Sigmoid colon (tissue), 4 donors: Measurements from ENCODE around the gene ANO9.

Experiments
- CTCF ChIP-seq, 4 experiments: fragments of 450-650 bp in 3 of 4; fragments of 200-600 bp in 1 of 4; IDR thresholded peaks; one replicate each; pipeline ENCODE4 v1.5.1; 2016 to 2019; ENCODE audit warnings: antibody characterized with exemption in 4 of 4, mild to moderate bottlenecking in 3 of 4, moderate library complexity in 2 of 4
- EP300 ChIP-seq, 4 donors: sonication (generic); formaldehyde crosslinking; IDR thresholded peaks; one replicate each; pipeline ENCODE4 v1.6.1; 2017; ENCODE audit warnings: antibody characterized with exemption in 4 of 4
- POLR2A ChIP-seq, 2 donors: fragments of 450-650 bp; IDR thresholded peaks; one replicate each; pipeline ENCODE4 v1.6.1; 2016; ENCODE audit warnings: antibody characterized with exemption in 2 of 2, mild to moderate bottlenecking in 2 of 2, moderate library complexity in 2 of 2
- POLR2AphosphoS5 ChIP-seq, 4 donors: sonication (generic); formaldehyde crosslinking; IDR thresholded peaks; one replicate each; pipeline ENCODE4 v1.6.1; 2017; ENCODE audit warnings: antibody characterized with exemption in 4 of 4

DNA sequence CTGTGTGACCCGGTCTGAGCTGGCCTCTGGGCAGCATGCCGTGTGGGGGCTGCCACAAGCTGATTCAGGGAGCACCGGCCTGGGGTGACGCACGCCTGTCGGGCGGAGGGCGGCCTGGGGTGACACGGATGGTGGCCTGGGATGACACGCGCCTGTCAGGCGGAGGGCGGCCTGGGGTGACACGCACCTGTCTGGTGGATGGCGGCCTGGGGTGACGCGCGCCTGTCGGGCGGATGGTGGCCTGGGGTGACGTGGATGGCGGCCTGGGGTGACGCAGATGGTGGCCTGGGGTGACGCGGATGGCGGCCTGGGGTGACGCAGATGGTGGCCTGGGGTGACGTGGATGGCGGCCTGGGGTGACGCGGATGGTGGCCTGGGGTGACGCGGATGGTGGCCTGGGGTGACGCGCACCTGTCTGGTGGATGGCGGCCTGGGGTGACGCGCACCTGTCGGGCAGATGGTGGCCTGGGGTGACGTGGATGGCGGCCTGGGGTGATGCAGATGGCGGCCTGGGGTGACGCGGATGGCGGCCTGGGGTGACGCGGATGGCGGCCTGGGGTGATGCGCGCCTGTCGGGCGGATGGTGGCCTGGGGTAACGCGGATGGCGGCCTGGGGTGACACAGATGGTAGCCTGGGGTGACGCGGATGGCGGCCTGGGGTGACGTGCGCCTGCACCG lies 29.8 kb upstream of the ANO9 start:
- TF ChIP-seq CTCF (IDR thresholded peaks at IDR 0.05) = no peak
- no peak for TF ChIP-seq EP300 (IDR thresholded peaks at IDR 0.05)
- no peak for TF ChIP-seq POLR2AphosphoS5 (IDR thresholded peaks at IDR 0.05)
- no peak for TF ChIP-seq POLR2A (IDR thresholded peaks at IDR 0.05)
